Lower leg skin (tissue), 3 donors: Measurements from ENCODE around the gene PTPRT.

Experiments used
- POLR2A ChIP-seq, 2 donors: fragments of 450-650 bp; IDR thresholded peaks; one replicate each; pipeline ENCODE4 v1.6.1; 2016 to 2017; ENCODE audit warnings: antibody characterized with exemption in 2 of 2, mild to moderate bottlenecking in 1 of 2, moderate library complexity in 1 of 2
- TF ChIP-seq, protein P1 (sequence below), 3 donors: fragments of 450-650 bp; IDR thresholded peaks; one replicate each; pipeline ENCODE4 v1.5.1; 2016; ENCODE audit warnings: antibody characterized with exemption in 3 of 3, mild to moderate bottlenecking in 3 of 3, moderate library complexity in 2 of 3

DNA sequence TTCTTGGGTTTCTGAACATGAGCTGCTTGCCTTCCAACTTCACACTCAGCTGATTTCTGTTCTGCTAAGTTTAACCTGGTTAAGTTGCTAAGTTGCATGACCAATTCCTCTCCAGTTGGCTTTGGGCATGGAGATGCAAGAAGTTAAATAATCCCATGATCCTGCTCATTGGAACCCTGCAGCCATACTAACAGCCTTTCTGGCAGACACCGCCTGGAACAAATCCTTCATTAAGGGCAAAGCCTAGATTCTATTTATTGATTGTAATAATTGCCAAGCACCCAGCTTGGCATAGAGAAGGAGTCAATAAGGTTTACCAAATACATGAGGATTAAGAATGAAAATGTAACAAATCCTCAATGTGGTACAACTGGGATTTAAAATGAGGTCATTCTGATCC, 829.1 kb downstream of the PTPRT start:
- TF ChIP-seq, protein P1, sequence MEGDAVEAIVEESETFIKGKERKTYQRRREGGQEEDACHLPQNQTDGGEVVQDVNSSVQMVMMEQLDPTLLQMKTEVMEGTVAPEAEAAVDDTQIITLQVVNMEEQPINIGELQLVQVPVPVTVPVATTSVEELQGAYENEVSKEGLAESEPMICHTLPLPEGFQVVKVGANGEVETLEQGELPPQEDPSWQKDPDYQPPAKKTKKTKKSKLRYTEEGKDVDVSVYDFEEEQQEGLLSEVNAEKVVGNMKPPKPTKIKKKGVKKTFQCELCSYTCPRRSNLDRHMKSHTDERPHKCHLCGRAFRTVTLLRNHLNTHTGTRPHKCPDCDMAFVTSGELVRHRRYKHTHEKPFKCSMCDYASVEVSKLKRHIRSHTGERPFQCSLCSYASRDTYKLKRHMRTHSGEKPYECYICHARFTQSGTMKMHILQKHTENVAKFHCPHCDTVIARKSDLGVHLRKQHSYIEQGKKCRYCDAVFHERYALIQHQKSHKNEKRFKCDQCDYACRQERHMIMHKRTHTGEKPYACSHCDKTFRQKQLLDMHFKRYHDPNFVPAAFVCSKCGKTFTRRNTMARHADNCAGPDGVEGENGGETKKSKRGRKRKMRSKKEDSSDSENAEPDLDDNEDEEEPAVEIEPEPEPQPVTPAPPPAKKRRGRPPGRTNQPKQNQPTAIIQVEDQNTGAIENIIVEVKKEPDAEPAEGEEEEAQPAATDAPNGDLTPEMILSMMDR (IDR thresholded peaks at IDR 0.05): no peak
- TF ChIP-seq POLR2A (IDR thresholded peaks at IDR 0.05): no peak
